Activated CD8-positive, alpha-beta memory T cell treated with anti-CD3 and anti-CD28 coated beads, Interleukin-2, amount 50 U/mL, for 4 hours (primary cell): ENCODE results near the gene HSD17B2.
"Not testable (repeated sequence)": the region's sequence is repeated elsewhere in the genome, so short reads cannot be mapped to it uniquely, and the experiment has no call there.

Experiments
- DNase-seq: peaks from one replicate; pipeline ENCODE4 v3.0.0-alpha.2; 2020

The HSD17B2 gene

GRCh38 chr16:82137822-82138167, 102.7 kb downstream of the HSD17B2 start:
- no peak for DNase-seq

DNA sequence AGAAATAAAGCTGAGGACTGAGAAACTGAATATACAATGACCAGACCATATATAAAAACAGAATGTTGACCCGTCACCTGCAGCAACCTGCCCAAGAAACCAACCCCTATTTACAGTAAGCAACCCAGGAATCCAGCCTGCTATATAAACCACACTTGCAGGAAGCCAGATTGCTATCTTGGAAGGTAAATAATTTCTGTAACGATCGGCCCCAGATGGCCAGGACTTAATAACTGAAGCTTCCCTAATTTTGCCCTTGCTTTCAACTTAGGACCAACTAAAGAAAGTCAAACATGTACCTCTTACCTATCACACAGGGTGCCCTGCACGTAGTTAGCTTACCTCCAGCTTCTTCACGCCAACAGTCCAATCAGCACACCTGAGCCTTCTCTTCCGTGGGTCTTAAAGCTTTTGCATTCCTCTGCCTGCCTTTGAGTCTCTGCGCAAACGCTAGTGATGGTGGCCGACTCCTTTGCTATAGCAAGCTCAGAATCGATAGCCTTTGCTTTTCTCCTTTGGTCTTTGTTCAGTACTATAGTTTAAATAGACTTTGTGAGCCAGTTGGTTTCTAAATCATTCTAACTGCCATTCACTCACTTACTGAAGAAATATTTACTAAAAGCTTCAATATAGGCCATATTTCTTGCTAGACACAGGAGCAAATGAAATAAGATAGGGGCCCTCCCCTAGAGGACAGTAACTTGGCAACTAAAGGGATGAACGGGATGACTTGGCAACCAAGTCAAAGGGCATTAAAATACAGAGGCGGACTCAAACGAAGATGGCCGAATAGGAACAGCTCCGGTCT, 103.6 kb downstream of the HSD17B2 start:
- DNase-seq = no peak

GRCh38 chr16:82139286-82139571, 104.2 kb downstream of the HSD17B2 start:
- DNase-seq = not testable (repeated sequence)

DNA sequence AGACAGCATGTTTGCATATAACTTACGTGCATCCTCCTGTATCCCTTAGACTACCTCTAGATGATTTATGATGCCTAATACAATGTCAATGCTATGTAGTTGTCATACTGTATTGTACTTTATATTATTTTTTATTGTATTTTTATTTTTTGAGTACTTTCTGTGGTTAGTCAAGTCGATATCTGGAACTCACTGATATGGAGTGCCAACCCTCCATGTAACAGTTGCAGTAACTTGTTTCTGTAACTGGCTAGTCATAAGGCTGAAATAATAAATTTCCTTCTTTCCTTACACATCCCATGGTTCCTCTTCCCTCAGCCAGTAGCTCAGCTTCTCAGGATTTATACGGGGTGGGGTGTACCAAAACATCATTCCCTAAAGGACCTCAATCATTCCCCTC, 111.5 kb downstream of the HSD17B2 start:
- no peak for DNase-seq

DNA sequence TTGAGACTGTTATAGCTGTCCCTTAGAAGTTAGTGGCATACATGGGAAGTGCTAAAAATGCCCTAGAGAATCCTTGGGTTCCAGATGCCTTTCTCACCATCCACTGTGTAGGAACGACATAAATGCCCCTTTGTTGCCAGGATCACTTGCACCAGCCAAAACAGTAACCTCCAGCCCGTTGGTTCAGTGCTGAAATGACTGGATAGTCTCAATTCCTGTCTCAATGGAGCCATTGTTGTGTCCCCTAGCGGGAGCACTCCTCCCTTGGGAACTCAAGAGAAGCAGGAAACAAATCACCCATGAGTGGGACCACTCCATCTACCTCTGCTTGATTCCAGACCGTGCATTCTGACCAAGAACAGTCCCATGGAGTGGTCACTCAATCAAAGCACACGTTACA, 111.9 kb downstream of the HSD17B2 start:
- DNase-seq = no peak

DNA sequence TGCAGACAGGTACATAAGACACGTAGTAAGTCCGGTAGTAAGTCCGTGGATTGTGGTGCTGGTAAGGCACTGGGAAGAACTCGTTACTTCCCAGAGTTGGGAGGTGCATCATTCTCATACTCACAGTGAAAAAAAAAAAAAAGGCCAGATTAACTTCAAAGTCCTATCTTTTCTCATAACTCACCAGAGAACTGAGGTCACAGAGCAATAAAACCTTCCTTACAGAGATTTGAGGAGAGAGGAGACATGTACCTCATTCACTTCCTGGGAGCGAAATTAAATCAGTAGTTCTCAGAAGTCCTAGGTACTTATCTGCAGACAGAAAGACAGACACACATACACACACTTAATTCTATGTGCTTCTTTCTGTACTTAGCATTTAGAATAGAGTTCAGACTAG, 112.5 kb downstream of the HSD17B2 start:
- no peak for DNase-seq
